Liver (tissue), 3 donors: Measurements from ENCODE around the gene TWIST2.

Experiments
- EGR1 ChIP-seq, 2 donors: IDR thresholded peaks; 2 replicates each; pipeline ENCODE4 v1.6.1; 2016 to 2018; ENCODE audit warnings: antibody characterized with exemption in 2 of 2, low read depth in 2 of 2
- GABPA ChIP-seq, 2 donors: IDR thresholded peaks in 1 of 2; conservative IDR thresholded peaks in 1 of 2; 2 replicates each; pipeline ENCODE4 v1.6.1; 2016; ENCODE audit warnings: antibody characterized with exemption in 2 of 2, mild to moderate bottlenecking in 1 of 2, moderate library complexity in 1 of 2
- HNF4A ChIP-seq, 2 donors: conservative IDR thresholded peaks; 2 replicates each; pipeline ENCODE4 v1.6.1; 2016; ENCODE audit warnings: antibody characterized with exemption in 2 of 2, mild to moderate bottlenecking in 2 of 2
- RAD21 ChIP-seq, 2 donors: IDR thresholded peaks; 2 replicates each; pipeline ENCODE4 v1.6.1; 2016; ENCODE audit warnings: antibody characterized with exemption in 2 of 2, mild to moderate bottlenecking in 2 of 2
- TF ChIP-seq, protein P1 (sequence below): fragments of 150-350 bp; IDR thresholded peaks from 2 replicates; pipeline ENCODE4 v1.5.1; 2017; ENCODE audit warnings: improper control_type of control experiment, low read depth, low read length; ENCODE audit not compliant: missing input control
- TF ChIP-seq, protein P2 (sequence below): IDR thresholded peaks from 2 replicates; pipeline ENCODE4 v1.6.1; 2016; ENCODE audit warnings: antibody characterized with exemption, mild to moderate bottlenecking
- TF ChIP-seq, protein P3 (sequence below): IDR thresholded peaks from 2 replicates; pipeline ENCODE4 v1.6.1; 2016; ENCODE audit warnings: antibody characterized with exemption
- donor health status: healthy.
- donor health status: healthy.

DNA sequence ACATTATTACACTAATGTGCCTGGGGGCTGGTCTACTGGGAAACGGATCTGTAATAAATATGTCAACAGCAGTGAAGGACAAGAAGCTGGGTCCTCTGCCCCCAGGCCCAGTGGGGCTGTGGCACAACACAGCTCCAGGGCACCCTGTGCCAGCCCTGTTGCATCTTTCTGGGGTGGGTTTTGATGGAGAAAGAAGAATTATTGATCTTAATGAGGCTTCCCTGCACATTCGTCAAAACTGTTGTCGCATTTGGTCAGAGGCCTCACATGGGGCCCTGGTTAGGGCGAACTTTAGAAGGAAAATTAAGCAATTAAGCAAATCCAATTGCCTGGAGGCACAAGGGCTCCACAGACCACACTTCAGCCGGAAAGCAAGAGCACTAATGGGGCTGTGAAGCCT, 30.0 kb upstream of the TWIST2 start:
- TF ChIP-seq GABPA (IDR thresholded peaks at IDR 0.05 in 1 of 2, conservative IDR thresholded peaks at IDR 0.05 in 1 of 2) (no peak), EGR1 (IDR thresholded peaks at IDR 0.05; ENCODE audit: low read depth in 2 of 2) (no peak), RAD21 (IDR thresholded peaks at IDR 0.05) (no peak), HNF4A (conservative IDR thresholded peaks at IDR 0.05) (no peak)
- TF ChIP-seq, protein P1, sequence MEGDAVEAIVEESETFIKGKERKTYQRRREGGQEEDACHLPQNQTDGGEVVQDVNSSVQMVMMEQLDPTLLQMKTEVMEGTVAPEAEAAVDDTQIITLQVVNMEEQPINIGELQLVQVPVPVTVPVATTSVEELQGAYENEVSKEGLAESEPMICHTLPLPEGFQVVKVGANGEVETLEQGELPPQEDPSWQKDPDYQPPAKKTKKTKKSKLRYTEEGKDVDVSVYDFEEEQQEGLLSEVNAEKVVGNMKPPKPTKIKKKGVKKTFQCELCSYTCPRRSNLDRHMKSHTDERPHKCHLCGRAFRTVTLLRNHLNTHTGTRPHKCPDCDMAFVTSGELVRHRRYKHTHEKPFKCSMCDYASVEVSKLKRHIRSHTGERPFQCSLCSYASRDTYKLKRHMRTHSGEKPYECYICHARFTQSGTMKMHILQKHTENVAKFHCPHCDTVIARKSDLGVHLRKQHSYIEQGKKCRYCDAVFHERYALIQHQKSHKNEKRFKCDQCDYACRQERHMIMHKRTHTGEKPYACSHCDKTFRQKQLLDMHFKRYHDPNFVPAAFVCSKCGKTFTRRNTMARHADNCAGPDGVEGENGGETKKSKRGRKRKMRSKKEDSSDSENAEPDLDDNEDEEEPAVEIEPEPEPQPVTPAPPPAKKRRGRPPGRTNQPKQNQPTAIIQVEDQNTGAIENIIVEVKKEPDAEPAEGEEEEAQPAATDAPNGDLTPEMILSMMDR = no peak
- TF ChIP-seq, protein P2, sequence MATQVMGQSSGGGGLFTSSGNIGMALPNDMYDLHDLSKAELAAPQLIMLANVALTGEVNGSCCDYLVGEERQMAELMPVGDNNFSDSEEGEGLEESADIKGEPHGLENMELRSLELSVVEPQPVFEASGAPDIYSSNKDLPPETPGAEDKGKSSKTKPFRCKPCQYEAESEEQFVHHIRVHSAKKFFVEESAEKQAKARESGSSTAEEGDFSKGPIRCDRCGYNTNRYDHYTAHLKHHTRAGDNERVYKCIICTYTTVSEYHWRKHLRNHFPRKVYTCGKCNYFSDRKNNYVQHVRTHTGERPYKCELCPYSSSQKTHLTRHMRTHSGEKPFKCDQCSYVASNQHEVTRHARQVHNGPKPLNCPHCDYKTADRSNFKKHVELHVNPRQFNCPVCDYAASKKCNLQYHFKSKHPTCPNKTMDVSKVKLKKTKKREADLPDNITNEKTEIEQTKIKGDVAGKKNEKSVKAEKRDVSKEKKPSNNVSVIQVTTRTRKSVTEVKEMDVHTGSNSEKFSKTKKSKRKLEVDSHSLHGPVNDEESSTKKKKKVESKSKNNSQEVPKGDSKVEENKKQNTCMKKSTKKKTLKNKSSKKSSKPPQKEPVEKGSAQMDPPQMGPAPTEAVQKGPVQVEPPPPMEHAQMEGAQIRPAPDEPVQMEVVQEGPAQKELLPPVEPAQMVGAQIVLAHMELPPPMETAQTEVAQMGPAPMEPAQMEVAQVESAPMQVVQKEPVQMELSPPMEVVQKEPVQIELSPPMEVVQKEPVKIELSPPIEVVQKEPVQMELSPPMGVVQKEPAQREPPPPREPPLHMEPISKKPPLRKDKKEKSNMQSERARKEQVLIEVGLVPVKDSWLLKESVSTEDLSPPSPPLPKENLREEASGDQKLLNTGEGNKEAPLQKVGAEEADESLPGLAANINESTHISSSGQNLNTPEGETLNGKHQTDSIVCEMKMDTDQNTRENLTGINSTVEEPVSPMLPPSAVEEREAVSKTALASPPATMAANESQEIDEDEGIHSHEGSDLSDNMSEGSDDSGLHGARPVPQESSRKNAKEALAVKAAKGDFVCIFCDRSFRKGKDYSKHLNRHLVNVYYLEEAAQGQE = no peak
- TF ChIP-seq, protein P3, sequence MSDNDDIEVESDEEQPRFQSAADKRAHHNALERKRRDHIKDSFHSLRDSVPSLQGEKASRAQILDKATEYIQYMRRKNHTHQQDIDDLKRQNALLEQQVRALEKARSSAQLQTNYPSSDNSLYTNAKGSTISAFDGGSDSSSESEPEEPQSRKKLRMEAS = no peak
